Naive B cell (primary cell): ENCODE results near the gene RAB10. TPM values are rescaled to one million over a fixed set of nuclear protein-coding genes. Genes with fewer than 3 reads are reported as not detected.
A peak's percentile ranks its signal among the peaks of the same experiment; 100 is the strongest.
"Not testable (repeated sequence)": the region's sequence is repeated elsewhere in the genome, so short reads cannot be mapped to it uniquely, and the experiment has no call there.

ENCODE experiments used
- ATAC-seq, 2 donors: fragments of 150-1000 bp; cut with Tn5 transposase; 2 replicates each; pipeline ENCODE4 v1.10.0; 2021; ENCODE audit warnings: low read depth in 2 of 2, mild to moderate bottlenecking in 2 of 2, moderate library complexity in 2 of 2
- DNase-seq: peaks from one replicate; pipeline ENCODE4 v3.0.0; 2022
- H3K27ac Mint-ChIP-seq, 6 donors: one replicate each; pipeline ENCODE4 v1.8.0; 2020 to 2022; ENCODE audit warnings: mild to moderate bottlenecking in 6 of 6, mixed read lengths in 6 of 6, moderate library complexity in 5 of 6, inconsistent platforms in 2 of 6
- H3K27me3 Mint-ChIP-seq, 3 donors: one replicate each; pipeline ENCODE4 v1.8.0; 2021 to 2022; ENCODE audit warnings: mixed read lengths in 3 of 3, mild to moderate bottlenecking in 1 of 3
- H3K36me3 Mint-ChIP-seq, 2 donors: one replicate each; pipeline ENCODE4 v1.8.0; 2020 to 2022; ENCODE audit warnings: mixed read lengths in 2 of 2, inconsistent platforms in 1 of 2, mild to moderate bottlenecking in 1 of 2
- H3K4me1 Mint-ChIP-seq, 3 donors: one replicate each; pipeline ENCODE4 v1.8.0; 2020 to 2022; ENCODE audit warnings: mixed read lengths in 3 of 3, inconsistent platforms in 1 of 3, mild to moderate bottlenecking in 1 of 3, moderate library complexity in 1 of 3
- H3K4me3 Mint-ChIP-seq, 8 donors: one replicate each; pipeline ENCODE4 v1.8.0; 2020 to 2022; ENCODE audit warnings: mild to moderate bottlenecking in 8 of 8, mixed read lengths in 8 of 8, moderate library complexity in 8 of 8, inconsistent platforms in 2 of 8
- H3K9me3 Mint-ChIP-seq, 7 donors: one replicate each; pipeline ENCODE4 v1.8.0; 2020 to 2022; ENCODE audit warnings: mixed read lengths in 7 of 7, mild to moderate bottlenecking in 5 of 7, inconsistent platforms in 2 of 7, moderate library complexity in 1 of 7
- polyA plus RNA-seq, 6 donors: library from polyadenylated mRNA; unstranded; fragments of 300-500 nt; fragmentation: Illumina TruSeq; gene quantifications; one replicate each; pipeline ENCODE4 v1.2.3, GENCODE V29; 2021; ENCODE audit warnings: low read depth in 6 of 6

Gene RAB10
- polyA plus RNA-seq, 6 donors from 2014 or later = 71.1 to 98.1 (median 82.5) TPM

GRCh38 chr2:26095758-26096157 lies 61.9 kb downstream of the RAB10 start:
- ATAC-seq (no peak), DNase-seq (no peak)
- Mint-ChIP-seq H3K4me1 (peaks cover 24 to 46% (median 41%) of the 10 kb centered on the region in 3 donors), H3K9me3 (no peaks in the 10 kb centered on the region), H3K36me3 (peaks cover 7 to 15% of the 10 kb centered on the region in 2 donors), H3K27ac (peak overlapping the region in 1 of 6 donors; percentile 32), H3K27me3 (no peaks in the 10 kb centered on the region), H3K4me3 (no peak overlapping the region)

DNA sequence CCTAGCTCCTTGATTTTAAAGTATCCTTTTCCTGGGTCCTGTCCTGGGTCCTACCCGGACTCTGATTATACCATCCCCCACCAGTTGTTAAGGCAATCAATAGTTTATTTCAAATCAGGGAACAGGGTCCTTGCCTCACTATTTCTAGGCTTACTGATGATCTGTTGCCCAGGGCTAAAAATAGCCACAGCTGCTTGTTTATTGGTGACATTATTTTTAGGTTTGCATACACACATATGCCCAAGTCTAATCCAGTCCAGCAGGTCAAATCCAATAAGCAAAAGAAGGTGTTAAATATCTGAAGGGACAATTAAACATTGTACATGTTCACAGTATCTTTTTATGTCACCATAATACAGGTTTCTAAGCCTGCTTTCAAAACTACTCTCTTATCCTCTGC lies 66.0 kb downstream of the RAB10 start:
- H3K9me3 Mint-ChIP-seq = peaks cover 0 to 14% (median 4%) of the 10 kb centered on the region in 7 donors
- H3K27ac Mint-ChIP-seq = peak overlapping the region in 2 of 6 donors; percentile 70 to 87
- DNase-seq (no peak), ATAC-seq (no peak)
- H3K36me3 Mint-ChIP-seq = peaks cover 22 to 37% of the 10 kb centered on the region in 2 donors
- no peaks in the 10 kb centered on the region for H3K27me3 Mint-ChIP-seq
- H3K4me1 Mint-ChIP-seq = peaks cover 23 to 50% (median 28%) of the 10 kb centered on the region in 3 donors
- no peak overlapping the region for H3K4me3 Mint-ChIP-seq

DNA sequence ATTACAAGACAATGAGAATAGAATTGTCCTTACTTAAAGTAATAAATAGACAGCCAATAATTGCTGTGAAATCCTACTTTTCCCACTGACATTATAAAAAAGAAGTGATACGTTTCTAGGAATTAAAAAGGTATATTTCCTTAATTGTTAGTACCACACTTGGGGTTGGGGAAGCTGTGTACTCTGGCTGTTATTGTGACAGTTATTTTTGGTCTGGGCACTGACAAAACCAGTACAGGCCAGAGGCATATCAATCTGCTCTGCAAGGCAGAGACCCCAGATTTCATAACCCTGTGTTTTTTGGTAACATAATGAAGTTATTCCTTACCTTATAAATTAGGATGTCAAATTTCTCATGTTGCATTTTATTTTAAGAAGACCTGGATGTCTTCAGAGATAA lies 66.5 kb downstream of the RAB10 start:
- Mint-ChIP-seq H3K27ac (no peak overlapping the region), H3K4me3 (no peak overlapping the region), H3K27me3 (no peaks in the 10 kb centered on the region), H3K36me3 (peaks cover 22 to 39% of the 10 kb centered on the region in 2 donors), H3K4me1 (peaks cover 23 to 50% (median 28%) of the 10 kb centered on the region in 3 donors), H3K9me3 (peaks cover 0 to 14% (median 4%) of the 10 kb centered on the region in 7 donors)
- DNase-seq (no peak), ATAC-seq (no peak)

GRCh38 chr2:26103752-26104151 lies 69.9 kb downstream of the RAB10 start:
- H3K4me1 Mint-ChIP-seq = peaks cover 15 to 36% (median 18%) of the 10 kb centered on the region in 3 donors
- peaks cover 22 to 39% of the 10 kb centered on the region in 2 donors for H3K36me3 Mint-ChIP-seq

DNA sequence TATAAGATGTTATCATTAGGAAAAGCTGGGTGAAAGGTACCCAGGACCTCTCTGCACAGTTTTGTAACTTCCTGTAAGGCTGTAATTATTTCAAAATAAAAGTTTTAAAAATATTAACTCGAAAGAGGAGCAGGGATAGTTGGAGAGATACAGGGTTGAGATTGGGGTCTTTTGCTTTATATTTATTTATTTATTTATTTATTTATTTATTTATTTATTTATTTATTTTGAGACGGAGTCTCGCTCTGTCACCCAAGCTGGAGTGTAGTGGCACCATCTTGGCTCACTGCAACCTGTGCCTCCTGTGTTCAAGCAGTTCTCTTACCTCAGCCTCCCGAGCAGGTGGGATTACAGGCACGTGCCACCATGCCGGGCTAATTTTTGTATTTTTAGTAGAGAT lies 74.8 kb downstream of the RAB10 start:
- H3K4me1 Mint-ChIP-seq = peaks cover 8 to 17% (median 13%) of the 10 kb centered on the region in 3 donors
- not testable (repeated sequence) for ATAC-seq, DNase-seq, H3K27me3 Mint-ChIP-seq, H3K4me3 Mint-ChIP-seq, H3K9me3 Mint-ChIP-seq, H3K27ac Mint-ChIP-seq
- H3K36me3 Mint-ChIP-seq = peaks cover 4 to 23% of the 10 kb centered on the region in 2 donors

More at GRCh38 chr2:26103752-26104151, 69.9 kb downstream of the RAB10 start:
- no peak for DNase-seq
- no peak for ATAC-seq
- Mint-ChIP-seq H3K27ac (no peak overlapping the region), H3K4me3 (no peak overlapping the region), H3K9me3 (peaks cover 0 to 14% (median 4%) of the 10 kb centered on the region in 7 donors), H3K27me3 (no peaks in the 10 kb centered on the region)

DNA sequence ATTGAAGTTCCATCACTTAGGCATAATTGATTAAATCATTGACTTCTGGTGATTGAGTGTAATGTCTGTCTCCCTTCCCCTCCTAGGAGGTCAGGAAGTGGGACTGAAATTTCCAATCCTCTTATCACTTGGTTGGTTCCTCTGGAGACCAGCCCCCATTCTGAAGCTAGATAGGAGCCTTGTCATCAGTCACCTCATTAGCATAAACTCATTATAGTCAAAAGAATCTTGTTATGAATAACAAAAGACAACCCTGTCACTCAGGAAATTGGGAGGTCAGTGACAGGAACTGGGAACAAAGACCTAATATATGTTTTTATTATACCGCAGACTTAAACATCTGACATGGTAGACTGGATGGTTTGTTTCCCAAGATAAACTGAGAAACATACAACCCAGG lies 78.3 kb downstream of the RAB10 start:
- no peaks in the 10 kb centered on the region for H3K9me3 Mint-ChIP-seq
- no peak for DNase-seq
- peaks cover 4 to 16% of the 10 kb centered on the region in 2 donors for H3K36me3 Mint-ChIP-seq
- no peaks in the 10 kb centered on the region for H3K27me3 Mint-ChIP-seq
- H3K27ac Mint-ChIP-seq = peak overlapping the region in 2 of 6 donors; percentile 11 to 56
- peaks cover 15 to 26% (median 19%) of the 10 kb centered on the region in 3 donors for H3K4me1 Mint-ChIP-seq
- ATAC-seq = no peak
- no peak overlapping the region for H3K4me3 Mint-ChIP-seq

GRCh38 chr2:26114151-26114550 lies 80.3 kb downstream of the RAB10 start:
- H3K4me1 Mint-ChIP-seq = peaks cover 19 to 32% (median 21%) of the 10 kb centered on the region in 3 donors
- peaks cover 4 to 16% of the 10 kb centered on the region in 2 donors for H3K36me3 Mint-ChIP-seq
- DNase-seq (no peak), ATAC-seq (no peak)
- H3K27ac Mint-ChIP-seq = peak overlapping the region in 2 of 6 donors; percentile 42 to 67
- no peaks in the 10 kb centered on the region for H3K9me3 Mint-ChIP-seq
- H3K4me3 Mint-ChIP-seq = peak overlapping the region in 2 of 8 donors; percentile 2 to 26
- H3K27me3 Mint-ChIP-seq = no peaks in the 10 kb centered on the region

DNA sequence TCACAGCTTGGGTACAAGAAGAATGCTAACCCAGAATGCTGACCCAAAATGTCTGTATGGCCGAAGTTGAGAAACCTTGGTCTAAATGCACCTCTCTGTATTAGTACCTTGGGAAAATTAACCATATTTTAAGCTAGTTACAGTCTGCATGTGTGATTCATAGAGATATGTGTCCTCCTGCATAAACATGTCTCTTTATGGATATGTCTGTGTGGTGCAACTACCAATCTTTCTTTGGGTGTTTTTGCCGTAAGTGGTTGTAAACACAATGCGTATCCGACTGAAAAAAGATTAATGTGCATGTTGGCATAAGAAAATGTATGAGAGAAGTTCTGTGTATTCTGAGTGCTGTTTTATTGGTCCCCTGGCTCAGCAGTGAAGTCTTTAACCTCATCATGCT lies 84.8 kb downstream of the RAB10 start:
- peaks cover 4 to 8% of the 10 kb centered on the region in 2 donors for H3K36me3 Mint-ChIP-seq
- DNase-seq (no peak), ATAC-seq (no peak)
- no peaks in the 10 kb centered on the region for H3K27me3 Mint-ChIP-seq
- H3K27ac Mint-ChIP-seq = no peak overlapping the region
- H3K4me3 Mint-ChIP-seq = no peak overlapping the region
- H3K4me1 Mint-ChIP-seq = peaks cover 12 to 25% (median 19%) of the 10 kb centered on the region in 3 donors
- no peaks in the 10 kb centered on the region for H3K9me3 Mint-ChIP-seq

DNA sequence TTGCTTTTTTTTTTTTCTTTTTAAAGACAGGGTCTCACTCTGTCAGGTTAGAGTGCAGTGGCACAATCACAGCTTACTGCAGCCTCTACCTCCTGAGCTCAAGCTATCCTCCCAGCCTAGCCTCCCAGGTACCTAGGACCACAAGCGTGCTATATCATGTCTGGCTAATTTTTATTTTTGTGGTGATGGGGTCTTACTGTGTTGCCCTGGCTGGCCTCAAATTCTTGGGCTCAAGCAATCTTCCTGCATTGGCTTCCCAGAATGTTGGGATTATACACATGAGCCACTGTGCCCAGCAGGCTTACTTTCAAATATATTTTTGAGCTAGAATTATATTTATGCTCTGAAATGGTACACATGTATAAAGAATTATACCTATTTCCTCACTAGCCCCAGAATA lies 85.6 kb downstream of the RAB10 start:
- Mint-ChIP-seq H3K9me3 (no peaks in the 10 kb centered on the region), H3K27ac (no peak overlapping the region), H3K27me3 (no peaks in the 10 kb centered on the region), H3K4me3 (no peak overlapping the region), H3K36me3 (peaks cover 0 to 4% of the 10 kb centered on the region in 2 donors), H3K4me1 (peaks cover 7 to 20% (median 11%) of the 10 kb centered on the region in 3 donors)
- DNase-seq (no peak), ATAC-seq (no peak)

GRCh38 chr2:26122630-26123029 lies 88.7 kb downstream of the RAB10 start:
- H3K4me3 Mint-ChIP-seq = peak overlapping the region in 1 of 8 donors; percentile 78

GRCh38 chr2:26123426-26123825 lies 89.5 kb downstream of the RAB10 start:
- no peaks in the 10 kb centered on the region for H3K36me3 Mint-ChIP-seq
- peak overlapping the region in 2 of 6 donors; percentile 3 to 47 for H3K27ac Mint-ChIP-seq
- peaks cover 0 to 19% (median 3%) of the 10 kb centered on the region in 3 donors for H3K4me1 Mint-ChIP-seq
- H3K27me3 Mint-ChIP-seq = no peaks in the 10 kb centered on the region
- no peaks in the 10 kb centered on the region for H3K9me3 Mint-ChIP-seq
- ATAC-seq = no peak
- DNase-seq = no peak
- H3K4me3 Mint-ChIP-seq = no peak overlapping the region

More at GRCh38 chr2:26122630-26123029, 88.7 kb downstream of the RAB10 start:
- H3K27ac Mint-ChIP-seq = peak overlapping the region in 3 of 6 donors; percentile 3 to 85 (median 74)
- H3K36me3 Mint-ChIP-seq = no peaks in the 10 kb centered on the region
- no peak for ATAC-seq
- no peak for DNase-seq
- H3K9me3 Mint-ChIP-seq = no peaks in the 10 kb centered on the region
- no peaks in the 10 kb centered on the region for H3K27me3 Mint-ChIP-seq
- peaks cover 0 to 20% (median 5%) of the 10 kb centered on the region in 3 donors for H3K4me1 Mint-ChIP-seq

DNA sequence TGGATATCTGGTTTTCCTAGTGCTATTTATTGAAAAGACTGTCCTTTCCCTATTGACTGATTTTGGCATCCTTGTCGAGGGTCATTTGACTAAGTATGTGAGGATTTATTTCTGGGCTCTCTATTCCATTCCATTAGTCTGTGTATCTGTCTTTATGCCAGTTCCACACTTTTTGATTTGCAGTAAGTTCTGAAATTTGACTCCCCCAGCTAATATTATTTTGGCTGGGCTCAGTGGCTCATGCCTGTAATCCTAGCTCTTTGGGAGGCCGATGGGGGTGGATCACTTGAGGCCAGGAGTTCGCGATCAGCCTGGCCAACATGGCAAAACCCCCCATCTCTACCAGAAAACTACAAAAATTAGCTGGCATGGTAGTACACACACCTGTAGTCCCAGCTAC lies 92.2 kb downstream of the RAB10 start:
- Mint-ChIP-seq H3K27me3 (no peaks in the 10 kb centered on the region), H3K9me3 (no peaks in the 10 kb centered on the region)
- ATAC-seq = no peak

GRCh38 chr2:26128176-26128575 lies 94.3 kb downstream of the RAB10 start:
- Mint-ChIP-seq H3K4me1 (peaks cover 0 to 12% (median 0%) of the 10 kb centered on the region in 3 donors), H3K27ac (no peak overlapping the region), H3K27me3 (no peaks in the 10 kb centered on the region), H3K9me3 (no peaks in the 10 kb centered on the region), H3K4me3 (no peak overlapping the region), H3K36me3 (peaks cover 0 to 8% of the 10 kb centered on the region in 2 donors)
- DNase-seq (no peak), ATAC-seq (no peak)

More for the DNA sequence above, 92.2 kb downstream of the RAB10 start:
- Mint-ChIP-seq H3K4me3 (no peak overlapping the region), H3K4me1 (peaks cover 0 to 20% (median 0%) of the 10 kb centered on the region in 3 donors), H3K36me3 (peaks cover 0 to 7% of the 10 kb centered on the region in 2 donors), H3K27ac (no peak overlapping the region)
- DNase-seq = no peak

GRCh38 chr2:26130763-26131162 lies 96.9 kb downstream of the RAB10 start:
- Mint-ChIP-seq H3K4me3 (no peak overlapping the region), H3K36me3 (peaks cover 8 to 10% of the 10 kb centered on the region in 2 donors), H3K27me3 (no peaks in the 10 kb centered on the region), H3K27ac (peak overlapping the region in 2 of 6 donors; percentile 62 to 64), H3K4me1 (peaks cover 0 to 6% (median 0%) of the 10 kb centered on the region in 3 donors), H3K9me3 (no peaks in the 10 kb centered on the region)
- DNase-seq (no peak), ATAC-seq (no peak)
